HepG2 (cell line): Measurements from ENCODE around the gene LIMA1. TPM values are rescaled to one million over a fixed set of nuclear protein-coding genes. Genes with fewer than 3 reads are reported as not detected.

ENCODE experiments used
- CBX5 ChIP-seq: sonication (generic); formaldehyde crosslinking; IDR thresholded peaks from 2 replicates; pipeline ENCODE4 v1.4.0; 2020; ENCODE audit warnings: missing genetic modification reagents, borderline replicate concordance
- ELF4 ChIP-seq: sonication (generic); formaldehyde crosslinking; IDR thresholded peaks from 2 replicates; pipeline ENCODE4 v1.5.0; 2020; ENCODE audit warnings: missing genetic modification reagents, mild to moderate bottlenecking, moderate library complexity, borderline replicate concordance
- EP300 ChIP-seq, 3 experiments: sonication (generic) in 1 of 3; formaldehyde crosslinking in 1 of 3; IDR thresholded peaks; 2 replicates each; pipeline versions ENCODE4 v1.5.1 to v1.6.1; 2011 to 2020; ENCODE audit warnings: low read depth in 2 of 3, low read length in 2 of 3, borderline replicate concordance in 1 of 3, improper control_type of control experiment in 1 of 3, mild to moderate bottlenecking in 1 of 3, missing genetic modification reagents in 1 of 3, moderate library complexity in 1 of 3
- ETV5 ChIP-seq: IDR thresholded peaks from 2 replicates; pipeline ENCODE4 v1.6.1; 2018; ENCODE audit warnings: missing biosample characterization, missing genetic modification reagents, inconsistent platforms, borderline replicate concordance
- IKZF5 ChIP-seq: IDR thresholded peaks from 2 replicates; pipeline ENCODE4 v1.6.1; 2018; ENCODE audit warnings: missing genetic modification reagents, mild to moderate bottlenecking, missing compliant biosample characterization
- KLF16 ChIP-seq, 2 experiments: sonication (generic) in 1 of 2; formaldehyde crosslinking in 1 of 2; IDR thresholded peaks; 2 replicates each; pipeline versions ENCODE4 v1.6.1 to v1.8.0; 2016 to 2023; ENCODE audit warnings: missing genetic modification reagents in 2 of 2, missing compliant biosample characterization in 1 of 2
- KMT2B ChIP-seq: IDR thresholded peaks from 2 replicates; pipeline ENCODE4 v1.6.1; 2016; ENCODE audit warnings: missing genetic modification reagents, missing compliant biosample characterization
- RNF219 ChIP-seq: sonication (generic); formaldehyde crosslinking; IDR thresholded peaks from 2 replicates; pipeline ENCODE4 v1.5.0; 2020; ENCODE audit warnings: mild to moderate bottlenecking, missing genetic modification reagents
- SP1 ChIP-seq, 2 experiments: fragments of 450-650 bp in 1 of 2; sonication (generic) in 1 of 2; formaldehyde crosslinking in 1 of 2; IDR thresholded peaks; 2 replicates each; pipeline versions ENCODE4 v1.4.0 to v1.6.1; 2016 to 2020; ENCODE audit warnings: missing genetic modification reagents in 1 of 2
- ZBTB40 ChIP-seq, 2 experiments: fragments of 450-650 bp in 1 of 2; sonication (generic) in 1 of 2; formaldehyde crosslinking in 1 of 2; IDR thresholded peaks; 2 replicates each; pipeline versions ENCODE4 v1.6.1 to v1.8.0; 2016 to 2022; ENCODE audit warnings: antibody characterized with exemption in 1 of 2, mild to moderate bottlenecking in 1 of 2, missing genetic modification reagents in 1 of 2
- ZNF329 ChIP-seq: sonication (generic); formaldehyde crosslinking; IDR thresholded peaks from 2 replicates; pipeline ENCODE4 v1.9.0; 2021; ENCODE audit warnings: low read depth, mild to moderate bottlenecking, missing genetic modification reagents
- ZNF431 ChIP-seq: sonication (generic); formaldehyde crosslinking; IDR thresholded peaks from 2 replicates; pipeline ENCODE4 v1.9.0; 2022; ENCODE audit warnings: missing genetic modification reagents, low read depth, mild to moderate bottlenecking, borderline replicate concordance
- ZNF749 ChIP-seq: sonication (generic); formaldehyde crosslinking; IDR thresholded peaks from 2 replicates; pipeline ENCODE4 v1.8.0; 2022; ENCODE audit warnings: mild to moderate bottlenecking, missing genetic modification reagents, moderate library complexity, borderline replicate concordance
- polyA plus RNA-seq, 8 experiments: library from polyadenylated mRNA; depleted of rRNA in 3 of 8; stranded (reverse) in 7 of 8; unstranded in 1 of 8; fragments of >200 nt; fragmentation: Illumina TruSeq in 4 of 8; extraction: Trizol in 4 of 8; gene quantifications; 2 replicates each; pipeline versions ENCODE4 v1.2.1 to v1.2.3, GENCODE V29; 2011 to 2016; ENCODE audit warnings: low read depth in 4 of 8, missing spikeins in 1 of 8, mixed read lengths in 1 of 8; ENCODE audit not compliant: insufficient read depth in 1 of 8
- total RNA-seq, 5 experiments: library from RNA; depleted of rRNA; stranded (reverse); fragments of >200 nt; fragmentation: Illumina TruSeq; extraction: Trizol; gene quantifications; 2 replicates each; pipeline ENCODE4 v1.2.3, GENCODE V29; 2016; ENCODE audit warnings: low read depth in 1 of 5

Gene LIMA1
- total and polyA plus RNA-seq, 2 of the 13 experiments (the other 11 are each of a cell fraction or from before 2014, with no cell fraction given) = 13.0 to 19.8 TPM

GRCh38 chr12:50167049-50167828, 116.1 kb downstream of the LIMA1 start, which contains the start of gene CERS5 (continued):
- TF ChIP-seq ZBTB40 (IDR thresholded peaks at IDR 0.05) (no peak), ZBTB40 (CRISPR knock-in tag; IDR thresholded peaks at IDR 0.05) (peak; percentile 51; the same call in 1 of the 2 replicates), ZNF431 (CRISPR knock-in tag) (peak; percentile 35; the same call in 1 of the 2 replicates), ZNF329 (CRISPR knock-in tag) (0 out of 2 replicates have a peak, but pooled peaks have one; percentile 18), ETV5 (CRISPR knock-in tag) (peak; percentile 60; the same call in 1 of the 2 replicates), CBX5 (CRISPR knock-in tag) (no peak), EP300 (IDR thresholded peaks at IDR 0.05; ENCODE audit: low read depth in 2 of 2, low read length in 2 of 2) (0 out of 4 replicates have a peak, but pooled peaks of 1 of the 2 experiments have one; percentile 3), EP300 (CRISPR knock-in tag; IDR thresholded peaks at IDR 0.05; ENCODE audit: borderline replicate concordance) (no peak), RNF219 (CRISPR knock-in tag) (no peak), KLF16 (CRISPR knock-in tag; IDR thresholded peaks at IDR 0.05) (peak in 1 of 2 experiments; percentile 64; a peak in 1 of 4 replicates), KMT2B (CRISPR knock-in tag) (0 out of 2 replicates have a peak, but pooled peaks have one; percentile 49), SP1 (IDR thresholded peaks at IDR 0.05) (no peak), SP1 (CRISPR knock-in tag; IDR thresholded peaks at IDR 0.05) (peak; percentile 81), ELF4 (CRISPR knock-in tag) (peak; percentile 76), IKZF5 (CRISPR knock-in tag) (peak; percentile 64), ZNF749 (no peak)
